ENCODE data around the gene HES6. TPM values are rescaled to one million over a fixed set of nuclear protein-coding genes. Genes with fewer than 3 reads are reported as not detected.

The HES6 gene
- polyA plus RNA-seq, 1 experiment: 1.7 TPM

DNA sequence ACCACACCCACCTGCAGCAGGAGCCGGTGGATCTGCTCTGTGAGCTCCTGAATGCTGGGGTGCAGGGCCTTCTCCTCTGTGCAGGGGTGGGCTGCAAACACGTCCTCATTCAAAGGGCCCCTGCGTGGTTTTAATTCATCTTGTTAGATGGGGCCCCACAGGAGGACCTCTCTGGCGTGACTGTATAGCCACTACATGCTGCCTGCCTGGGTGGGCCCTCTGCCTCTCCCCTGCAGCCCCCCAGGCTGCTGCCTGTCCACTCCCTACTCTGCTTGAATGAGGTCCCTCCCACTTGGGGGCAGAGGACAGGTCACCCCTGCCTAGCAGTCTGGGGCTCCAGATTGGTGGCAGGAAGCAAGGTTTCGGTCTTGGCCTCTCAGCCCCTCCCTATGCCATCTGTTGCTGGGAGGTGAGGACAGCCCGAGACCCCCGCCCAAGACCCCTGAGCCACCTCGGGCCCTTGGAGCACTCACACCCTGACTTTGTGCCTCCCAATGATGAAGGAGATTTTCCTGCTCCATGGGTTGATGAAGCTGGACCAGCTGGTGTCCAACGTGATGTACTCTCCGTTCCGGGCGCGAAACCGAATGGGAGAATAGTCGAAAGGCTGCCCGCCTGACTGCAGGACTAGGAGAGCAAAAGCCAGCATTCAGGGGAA, 22.0 kb upstream of the HES6 start:
- ChIA-PET POLR2A (no interaction called here), CTCF (interaction anchor here (1.0 to 3.2 kb wide), 9 partner anchors 10 to 411 kb away, joined by 3 to 15 read pairs (median 4); no protein-coding TSS in a partner anchor)
- no peak for DNase-seq (ENCODE audit: low read depth)
- peaks cover 24% of the 10 kb centered on the region for H3K36me3 ChIP-seq (ENCODE audit: control insufficient read depth, insufficient read depth, low read length)
- H3K27me3 ChIP-seq (ENCODE audit: control insufficient read depth, insufficient read depth, low read length): no peaks in the 10 kb centered on the region
- no peak overlapping the region for H3K4me3 ChIP-seq (ENCODE audit: low read depth, low read length)
- TF ChIP-seq, protein P1, sequence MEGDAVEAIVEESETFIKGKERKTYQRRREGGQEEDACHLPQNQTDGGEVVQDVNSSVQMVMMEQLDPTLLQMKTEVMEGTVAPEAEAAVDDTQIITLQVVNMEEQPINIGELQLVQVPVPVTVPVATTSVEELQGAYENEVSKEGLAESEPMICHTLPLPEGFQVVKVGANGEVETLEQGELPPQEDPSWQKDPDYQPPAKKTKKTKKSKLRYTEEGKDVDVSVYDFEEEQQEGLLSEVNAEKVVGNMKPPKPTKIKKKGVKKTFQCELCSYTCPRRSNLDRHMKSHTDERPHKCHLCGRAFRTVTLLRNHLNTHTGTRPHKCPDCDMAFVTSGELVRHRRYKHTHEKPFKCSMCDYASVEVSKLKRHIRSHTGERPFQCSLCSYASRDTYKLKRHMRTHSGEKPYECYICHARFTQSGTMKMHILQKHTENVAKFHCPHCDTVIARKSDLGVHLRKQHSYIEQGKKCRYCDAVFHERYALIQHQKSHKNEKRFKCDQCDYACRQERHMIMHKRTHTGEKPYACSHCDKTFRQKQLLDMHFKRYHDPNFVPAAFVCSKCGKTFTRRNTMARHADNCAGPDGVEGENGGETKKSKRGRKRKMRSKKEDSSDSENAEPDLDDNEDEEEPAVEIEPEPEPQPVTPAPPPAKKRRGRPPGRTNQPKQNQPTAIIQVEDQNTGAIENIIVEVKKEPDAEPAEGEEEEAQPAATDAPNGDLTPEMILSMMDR (IDR thresholded peaks at IDR 0.05; ENCODE audit: insufficient read depth, low read depth, low read length): no peak

DNA sequence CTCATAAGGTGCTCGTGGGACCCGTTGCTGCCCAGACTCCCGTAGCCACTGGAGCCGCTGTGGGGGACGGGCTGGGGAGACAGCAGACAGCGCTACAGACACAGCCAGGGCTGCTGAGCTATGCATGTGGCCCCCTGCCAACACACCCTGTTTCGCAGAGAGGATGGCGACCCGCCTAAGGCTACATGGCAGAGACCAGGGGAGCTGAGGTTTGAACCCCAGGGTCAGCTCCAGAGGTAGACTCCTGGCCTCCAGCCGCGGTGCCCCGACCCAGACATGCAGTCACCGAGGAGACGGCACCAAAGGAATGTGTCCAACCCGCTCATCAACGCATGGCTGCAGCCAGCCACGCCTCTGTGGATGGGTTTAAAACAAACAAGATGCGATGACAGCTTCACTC, 21.0 kb upstream of the HES6 start:
- Histone ChIP-seq H3K4me3 (ENCODE audit: low read depth, low read length) (no peak overlapping the region), H3K27me3 (ENCODE audit: control insufficient read depth, insufficient read depth, low read length) (no peaks in the 10 kb centered on the region), H3K36me3 (ENCODE audit: control insufficient read depth, insufficient read depth, low read length) (peaks cover 24% of the 10 kb centered on the region)
- POLR2A ChIA-PET: no interaction called here
- CTCF ChIA-PET: interaction anchor here (0.9 to 1.8 kb wide), 5 partner anchors 11 to 403 kb away, joined by 3 to 10 read pairs (median 3); no protein-coding TSS in a partner anchor
- TF ChIP-seq, protein P1 (IDR thresholded peaks at IDR 0.05; ENCODE audit: insufficient read depth, low read depth, low read length): no peak
- DNase-seq (ENCODE audit: low read depth): no peak

DNA sequence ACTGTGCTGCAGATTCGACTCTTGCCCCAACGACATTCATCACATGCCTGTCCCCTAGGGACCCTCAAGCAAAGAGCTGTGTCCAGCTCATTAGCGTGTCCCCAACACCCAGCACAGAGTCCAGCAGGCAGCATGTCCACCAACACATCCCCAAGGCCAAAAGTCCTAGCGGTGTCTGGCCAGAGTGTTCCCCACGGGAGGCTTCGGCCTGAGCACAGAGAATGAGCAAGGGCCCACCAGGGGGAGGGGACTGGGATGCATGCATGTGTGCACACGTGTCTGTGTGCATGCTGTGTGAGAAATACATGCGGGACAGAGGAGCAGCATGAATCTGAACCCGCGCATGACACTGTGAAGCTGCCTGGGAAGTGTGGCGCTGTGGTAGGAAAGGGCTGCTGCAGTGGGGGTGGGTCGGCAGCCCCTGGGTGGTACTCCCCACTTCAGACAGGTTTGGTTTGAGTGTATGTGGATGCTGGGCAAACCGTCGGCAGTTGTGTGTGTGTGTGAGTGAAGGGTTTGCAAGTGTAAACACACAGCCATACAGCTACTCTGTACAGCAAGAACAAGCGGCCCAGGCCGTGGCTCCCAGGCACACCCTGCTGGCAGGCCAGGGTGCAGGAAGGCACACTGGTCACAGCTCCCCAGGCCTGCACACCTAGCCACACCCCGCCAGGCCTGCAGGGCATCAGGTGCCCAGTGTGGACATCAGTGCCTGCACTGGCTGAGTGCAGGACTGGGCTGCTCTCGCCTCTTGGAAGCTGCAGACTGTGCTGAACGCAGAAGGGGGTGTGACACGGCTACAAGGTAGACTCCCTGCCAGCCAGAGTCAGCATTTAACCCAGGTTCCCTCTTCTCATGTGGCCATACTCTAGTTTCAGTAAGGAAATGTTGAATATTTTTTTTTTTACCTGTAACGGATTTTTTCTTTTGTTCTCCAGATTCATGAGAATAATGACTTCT, 19.5 kb upstream of the HES6 start:
- peaks cover 25% of the 10 kb centered on the region for H3K36me3 ChIP-seq (ENCODE audit: control insufficient read depth, insufficient read depth, low read length)
- POLR2A ChIA-PET: no interaction called here
- CTCF ChIA-PET: interaction anchor here (1.3 to 1.8 kb wide), 2 partner anchors 98 to 401 kb away, joined by 3 to 6 read pairs; no protein-coding TSS in a partner anchor
- no peak for DNase-seq (ENCODE audit: low read depth)
- TF ChIP-seq, protein P1 (IDR thresholded peaks at IDR 0.05; ENCODE audit: insufficient read depth, low read depth, low read length): 0 out of 2 replicates have a peak, but pooled peaks have one; percentile 11
- H3K27me3 ChIP-seq (ENCODE audit: control insufficient read depth, insufficient read depth, low read length): no peaks in the 10 kb centered on the region
- no peak overlapping the region for H3K4me3 ChIP-seq (ENCODE audit: low read depth, low read length)

DNA sequence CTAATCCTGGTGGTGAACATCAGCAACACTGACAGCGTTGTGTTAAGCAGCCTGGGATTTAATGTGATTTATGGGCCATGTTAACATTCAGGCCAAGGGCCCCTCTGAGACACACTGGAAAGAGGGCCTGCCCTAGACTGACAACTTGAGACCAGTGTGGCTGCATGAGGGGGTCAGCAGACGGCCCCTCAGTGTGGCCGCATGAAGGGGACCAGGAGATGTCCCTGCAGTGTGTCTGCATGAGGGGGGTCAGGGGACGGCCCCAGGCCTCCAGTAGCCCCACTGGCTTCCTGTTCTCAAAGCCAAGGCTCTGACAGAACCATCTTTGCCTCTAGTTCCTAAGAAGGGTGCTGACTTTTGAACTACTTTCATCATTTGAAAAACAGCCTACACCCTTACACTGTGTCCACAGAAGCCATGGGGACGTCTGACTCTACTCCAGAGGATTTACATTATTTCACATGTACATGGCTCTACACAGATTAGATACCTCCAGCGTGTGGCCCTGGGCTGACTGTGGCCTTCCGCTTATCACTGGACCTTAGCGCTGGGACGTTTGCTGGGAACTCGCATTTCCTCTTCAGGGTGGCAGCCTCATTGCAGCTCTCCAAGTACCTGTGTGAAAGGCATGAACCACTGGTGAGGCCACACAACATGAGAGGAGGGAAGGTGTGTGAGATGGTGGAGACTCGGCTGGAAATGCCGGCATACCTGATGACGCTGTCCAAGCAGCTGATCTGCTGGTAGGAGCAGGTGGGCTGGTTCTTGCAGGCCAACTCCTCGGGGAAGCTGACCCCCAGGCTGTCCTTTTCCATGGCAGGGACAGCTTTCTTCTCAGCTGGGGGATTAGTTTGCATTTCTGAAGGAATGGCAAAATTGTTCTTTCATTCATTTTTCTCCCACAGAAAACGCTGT, 18.2 kb upstream of the HES6 start:
- CTCF ChIA-PET: interaction anchor here (1.8 to 2.5 kb wide), 2 partner anchors 400 kb away, joined by 6 to 9 read pairs; no protein-coding TSS in a partner anchor
- POLR2A ChIA-PET: no interaction called here
- H3K36me3 ChIP-seq (ENCODE audit: control insufficient read depth, insufficient read depth, low read length): peaks cover 25% of the 10 kb centered on the region

More for the DNA sequence above, 18.2 kb upstream of the HES6 start:
- no peak for DNase-seq (ENCODE audit: low read depth)
- TF ChIP-seq, protein P1 (IDR thresholded peaks at IDR 0.05; ENCODE audit: insufficient read depth, low read depth, low read length): no peak
- H3K4me3 ChIP-seq (ENCODE audit: low read depth, low read length): no peak overlapping the region
- H3K27me3 ChIP-seq (ENCODE audit: control insufficient read depth, insufficient read depth, low read length): no peaks in the 10 kb centered on the region

Measured in BJ (cell line).